Activated T-cell treated with anti-CD3 and anti-CD28 coated beads, Interleukin-2, amount 50 U/mL, for 72 hours (primary cell): ENCODE measurements around the gene AKAP9. TPM values are rescaled to one million over a fixed set of nuclear protein-coding genes. Genes with fewer than 3 reads are reported as not detected.
"Not testable (repeated sequence)": the region's sequence is repeated elsewhere in the genome, so short reads cannot be mapped to it uniquely, and the experiment has no call there.

Experiments used
- ATAC-seq, 2 donors: fragments of 150-1000 bp; cut with Tn5 transposase; replicated peaks in 1 of 2; 2 replicates each; pipeline ENCODE4 v1.10.0; 2021; ENCODE audit warnings: moderate library complexity in 2 of 2, mild to moderate bottlenecking in 1 of 2
- DNase-seq, 2 donors: peaks; one replicate each; pipeline ENCODE4 v3.0.0; 2021 to 2022; ENCODE audit warnings: mixed read lengths in 1 of 2
- H3K27ac Mint-ChIP-seq: one replicate; pipeline ENCODE4 v1.8.0; 2022; ENCODE audit warnings: mild to moderate bottlenecking, moderate library complexity, mixed read lengths
- H3K27me3 Mint-ChIP-seq: one replicate; pipeline ENCODE4 v1.8.0; 2022; ENCODE audit warnings: low read depth, mixed read lengths
- H3K36me3 Mint-ChIP-seq, 2 donors: one replicate each; pipeline ENCODE4 v1.8.0; 2022; ENCODE audit warnings: mixed read lengths in 2 of 2, mild to moderate bottlenecking in 1 of 2; ENCODE audit not compliant: insufficient read depth in 2 of 2
- H3K4me1 Mint-ChIP-seq: one replicate; pipeline ENCODE4 v1.8.0; 2022; ENCODE audit warnings: low read depth, mixed read lengths
- H3K4me3 Mint-ChIP-seq, 2 donors: one replicate each; pipeline ENCODE4 v1.8.0; 2022; ENCODE audit warnings: mild to moderate bottlenecking in 2 of 2, mixed read lengths in 2 of 2, moderate library complexity in 2 of 2
- H3K9me3 Mint-ChIP-seq, 2 donors: one replicate each; pipeline ENCODE4 v1.8.0; 2022; ENCODE audit warnings: mixed read lengths in 2 of 2
- total RNA-seq, 2 donors: library from RNA; stranded (reverse); gene quantifications; one replicate each; pipeline ENCODE4 v1.2.3, GENCODE V29; 2022

AKAP9 gene
- total RNA-seq, 2 donors from 2014 or later = 31.5 to 33.4 TPM

GRCh38 chr7:92058899-92059298 lies 118.2 kb downstream of the AKAP9 start:
- Mint-ChIP-seq H3K9me3 (no peaks in the 10 kb centered on the region), H3K4me3 (no peak overlapping the region), H3K27ac (no peak overlapping the region), H3K27me3 (no peaks in the 10 kb centered on the region), H3K36me3 (peaks cover 0 to 1% of the 10 kb centered on the region in 2 donors), H3K4me1 (peaks cover 13% of the 10 kb centered on the region)
- ATAC-seq (no peak), DNase-seq (no peak)

GRCh38 chr7:92061154-92061553 lies 120.5 kb downstream of the AKAP9 start:
- Mint-ChIP-seq H3K27me3 (no peaks in the 10 kb centered on the region), H3K4me1 (peaks cover 13% of the 10 kb centered on the region), H3K9me3 (no peaks in the 10 kb centered on the region), H3K4me3 (no peak overlapping the region), H3K27ac (no peak overlapping the region), H3K36me3 (peaks cover 0 to 1% of the 10 kb centered on the region in 2 donors)
- ATAC-seq (no peak), DNase-seq (no peak)

- Mint-ChIP-seq H3K36me3 (peaks cover 0 to 7% of the 10 kb centered on the region in 2 donors), H3K27ac (no peak overlapping the region), H3K27me3 (no peaks in the 10 kb centered on the region), H3K4me3 (no peak overlapping the region), H3K4me1 (no peaks in the 10 kb centered on the region), H3K9me3 (no peaks in the 10 kb centered on the region)
- DNase-seq (no peak), ATAC-seq (no peak)
Measured at GRCh38 chr7:92064438-92065029, 123.9 kb downstream of the AKAP9 start.

- Mint-ChIP-seq H3K4me1 (peaks cover 5% of the 10 kb centered on the region), H3K36me3 (peaks cover 4 to 10% of the 10 kb centered on the region in 2 donors), H3K27ac (no peak overlapping the region), H3K4me3 (no peak overlapping the region), H3K9me3 (no peaks in the 10 kb centered on the region), H3K27me3 (no peaks in the 10 kb centered on the region)
- DNase-seq = no peak
- no peak for ATAC-seq
Measured at GRCh38 chr7:92071032-92071431, 130.4 kb downstream of the AKAP9 start.

- Mint-ChIP-seq H3K4me1 (peaks cover 5% of the 10 kb centered on the region), H3K27me3 (no peaks in the 10 kb centered on the region), H3K36me3 (peaks cover 4 to 8% of the 10 kb centered on the region in 2 donors), H3K27ac (peak overlapping the region; percentile 56), H3K4me3 (no peak overlapping the region), H3K9me3 (no peaks in the 10 kb centered on the region)
- ATAC-seq = no peak
- no peak for DNase-seq
Measured at GRCh38 chr7:92072121-92072520, 131.5 kb downstream of the AKAP9 start.

GRCh38 chr7:92072708-92073107 lies 132.0 kb downstream of the AKAP9 start:
- no peak overlapping the region for H3K27ac Mint-ChIP-seq
- no peak overlapping the region for H3K4me3 Mint-ChIP-seq
- no peaks in the 10 kb centered on the region for H3K9me3 Mint-ChIP-seq
- ATAC-seq (no peak), DNase-seq (no peak)
- H3K4me1 Mint-ChIP-seq = peaks cover 5% of the 10 kb centered on the region
- H3K27me3 Mint-ChIP-seq = no peaks in the 10 kb centered on the region
- H3K36me3 Mint-ChIP-seq = peaks cover 4 to 5% of the 10 kb centered on the region in 2 donors

GRCh38 chr7:92075455-92076158 lies 134.9 kb downstream of the AKAP9 start:
- Mint-ChIP-seq H3K4me1 (peaks cover 5% of the 10 kb centered on the region), H3K36me3 (peaks cover 2 to 3% of the 10 kb centered on the region in 2 donors), H3K27me3 (no peaks in the 10 kb centered on the region), H3K4me3 (no peak overlapping the region), H3K9me3 (no peaks in the 10 kb centered on the region), H3K27ac (peak overlapping the region; percentile 38)
- DNase-seq (peak in 1 of 2 donors; percentile 7), ATAC-seq (peak; percentile 83 to 99)

- H3K4me3 Mint-ChIP-seq = no peak overlapping the region
- no peak overlapping the region for H3K27ac Mint-ChIP-seq
- H3K36me3 Mint-ChIP-seq = peaks cover 2 to 3% of the 10 kb centered on the region in 2 donors
- no peak for ATAC-seq
- DNase-seq = no peak
- H3K4me1 Mint-ChIP-seq = peaks cover 5% of the 10 kb centered on the region
- H3K27me3 Mint-ChIP-seq = no peaks in the 10 kb centered on the region
- H3K9me3 Mint-ChIP-seq = no peaks in the 10 kb centered on the region
Measured at GRCh38 chr7:92076509-92076908, 135.8 kb downstream of the AKAP9 start.

GRCh38 chr7:92083922-92084321 lies 143.3 kb downstream of the AKAP9 start:
- peaks cover 2 to 18% of the 10 kb centered on the region in 2 donors for H3K36me3 Mint-ChIP-seq
- not testable (repeated sequence) for H3K4me1 Mint-ChIP-seq, H3K27me3 Mint-ChIP-seq, DNase-seq, H3K27ac Mint-ChIP-seq, ATAC-seq, H3K9me3 Mint-ChIP-seq, H3K4me3 Mint-ChIP-seq

GRCh38 chr7:92088266-92088665 lies 147.6 kb downstream of the AKAP9 start:
- Mint-ChIP-seq H3K4me1 (no peaks in the 10 kb centered on the region), H3K9me3 (peaks cover 0 to 2% of the 10 kb centered on the region in 2 donors), H3K4me3 (no peak overlapping the region), H3K36me3 (peaks cover 2 to 20% of the 10 kb centered on the region in 2 donors), H3K27me3 (no peaks in the 10 kb centered on the region), H3K27ac (peak overlapping the region; percentile 54)
- ATAC-seq (no peak), DNase-seq (no peak)

GRCh38 chr7:92092210-92092609 lies 151.5 kb downstream of the AKAP9 start:
- Mint-ChIP-seq H3K4me1 (no peaks in the 10 kb centered on the region), H3K27ac (no peak overlapping the region), H3K9me3 (peaks cover 0 to 2% of the 10 kb centered on the region in 2 donors), H3K27me3 (no peaks in the 10 kb centered on the region), H3K4me3 (no peak overlapping the region), H3K36me3 (peaks cover 2 to 10% of the 10 kb centered on the region in 2 donors)
- DNase-seq (no peak), ATAC-seq (no peak)

GRCh38 chr7:92095380-92095779 lies 154.7 kb downstream of the AKAP9 start:
- H3K4me3 Mint-ChIP-seq = no peak overlapping the region
- peaks cover 2 to 10% of the 10 kb centered on the region in 2 donors for H3K36me3 Mint-ChIP-seq
- no peaks in the 10 kb centered on the region for H3K4me1 Mint-ChIP-seq
- no peaks in the 10 kb centered on the region for H3K9me3 Mint-ChIP-seq
- no peak for DNase-seq
- ATAC-seq = no peak
- no peaks in the 10 kb centered on the region for H3K27me3 Mint-ChIP-seq
- no peak overlapping the region for H3K27ac Mint-ChIP-seq

GRCh38 chr7:92100534-92100933 lies 159.9 kb downstream of the AKAP9 start:
- Mint-ChIP-seq H3K27me3 (no peaks in the 10 kb centered on the region), H3K4me3 (no peak overlapping the region), H3K4me1 (no peaks in the 10 kb centered on the region), H3K36me3 (peaks cover 0 to 8% of the 10 kb centered on the region in 2 donors), H3K27ac (peak overlapping the region; percentile 44), H3K9me3 (no peaks in the 10 kb centered on the region)
- ATAC-seq (no peak), DNase-seq (no peak)
